KMS-11 (cell line): ENCODE measurements around the gene MYO18B.
A peak's percentile ranks its signal among the peaks of the same experiment; 100 is the strongest.

Source experiments
- H2AFZ ChIP-seq: fragments of 200-600 bp; sonication (generic); 2 replicates; pipeline ENCODE4 v1.6.1; 2016; ENCODE audit warnings: antibody characterized with exemption, mixed run types, low read depth
- H3K27ac ChIP-seq: fragments of 200-600 bp; sonication (generic); 2 replicates; pipeline ENCODE4 v1.6.1; 2016; ENCODE audit warnings: mild to moderate bottlenecking, mixed run types
- H3K27me3 ChIP-seq: fragments of 200-600 bp; sonication (generic); 2 replicates; pipeline ENCODE4 v1.6.1; 2017; ENCODE audit warnings: mild to moderate bottlenecking, low read depth, mixed run types, moderate library complexity; ENCODE audit not compliant: insufficient read depth
- H3K36me3 ChIP-seq: fragments of 200-600 bp; sonication (generic); 2 replicates; pipeline ENCODE4 v1.6.1; 2017; ENCODE audit warnings: mild to moderate bottlenecking, mixed run types; ENCODE audit not compliant: insufficient read depth
- H3K4me1 ChIP-seq: fragments of 200-600 bp; sonication (generic); 2 replicates; pipeline ENCODE4 v1.6.1; 2016; ENCODE audit warnings: mild to moderate bottlenecking, low read depth, mixed run types; ENCODE audit not compliant: poor library complexity, severe bottlenecking
- H3K4me2 ChIP-seq: fragments of 200-600 bp; sonication (generic); 2 replicates; pipeline ENCODE4 v1.7.0; 2016; ENCODE audit warnings: mild to moderate bottlenecking, mixed run types
- H3K4me3 ChIP-seq: fragments of 200-600 bp; sonication (generic); IDR thresholded peaks from 2 replicates; pipeline ENCODE4 v1.6.1; 2017; ENCODE audit warnings: low read depth, low read length, mixed read lengths; ENCODE audit not compliant: insufficient read depth
- H3K79me2 ChIP-seq: fragments of 200-600 bp; sonication (generic); 2 replicates; pipeline ENCODE4 v1.6.1; 2016; ENCODE audit warnings: low read depth, mixed run types; ENCODE audit not compliant: insufficient read depth
- H3K9ac ChIP-seq: fragments of 200-600 bp; sonication (generic); 2 replicates; pipeline ENCODE4 v1.6.1; 2016; ENCODE audit warnings: mild to moderate bottlenecking, mixed run types
- H4K20me1 ChIP-seq: fragments of 200-600 bp; sonication (generic); 2 replicates; pipeline ENCODE4 v1.6.1; 2016; ENCODE audit warnings: mild to moderate bottlenecking, mixed run types; ENCODE audit not compliant: insufficient read depth
- TF ChIP-seq, protein P1 (sequence below): fragments of 200-600 bp; sonication (generic); conservative IDR thresholded peaks from 2 replicates; pipeline ENCODE4 v1.6.1; 2017; ENCODE audit warnings: low read depth, mild to moderate bottlenecking, antibody characterized with exemption, low read length, moderate library complexity, mixed read lengths

Gene MYO18B

DNA sequence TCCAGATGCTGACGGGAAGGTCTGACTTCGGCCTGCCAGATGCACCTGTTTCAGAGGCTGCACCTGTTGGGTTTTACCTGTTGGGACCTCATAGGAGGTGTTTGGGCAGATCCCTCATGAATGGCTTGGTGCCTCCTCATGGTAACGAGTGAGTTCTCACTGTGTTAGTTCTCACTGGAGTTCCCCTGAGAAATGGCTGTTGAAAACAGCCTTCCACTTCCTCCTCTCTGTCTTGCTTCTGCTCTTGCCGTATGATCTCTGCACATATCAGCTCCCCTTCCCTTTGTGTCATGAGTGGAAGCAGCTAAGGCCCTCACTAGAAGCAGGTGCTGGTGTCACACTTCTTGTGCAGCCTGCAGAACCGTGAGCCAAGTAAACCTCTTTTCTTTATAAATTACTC, 219.7 kb downstream of the MYO18B start:
- H3K27ac ChIP-seq: no peak overlapping the region
- H3K4me2 ChIP-seq: no peak overlapping the region
- no peaks in the 10 kb centered on the region for H3K27me3 ChIP-seq
- H3K9ac ChIP-seq: no peak overlapping the region
- H3K4me3 ChIP-seq: no peak overlapping the region
- H3K36me3 ChIP-seq: no peaks in the 10 kb centered on the region
- TF ChIP-seq, protein P1, sequence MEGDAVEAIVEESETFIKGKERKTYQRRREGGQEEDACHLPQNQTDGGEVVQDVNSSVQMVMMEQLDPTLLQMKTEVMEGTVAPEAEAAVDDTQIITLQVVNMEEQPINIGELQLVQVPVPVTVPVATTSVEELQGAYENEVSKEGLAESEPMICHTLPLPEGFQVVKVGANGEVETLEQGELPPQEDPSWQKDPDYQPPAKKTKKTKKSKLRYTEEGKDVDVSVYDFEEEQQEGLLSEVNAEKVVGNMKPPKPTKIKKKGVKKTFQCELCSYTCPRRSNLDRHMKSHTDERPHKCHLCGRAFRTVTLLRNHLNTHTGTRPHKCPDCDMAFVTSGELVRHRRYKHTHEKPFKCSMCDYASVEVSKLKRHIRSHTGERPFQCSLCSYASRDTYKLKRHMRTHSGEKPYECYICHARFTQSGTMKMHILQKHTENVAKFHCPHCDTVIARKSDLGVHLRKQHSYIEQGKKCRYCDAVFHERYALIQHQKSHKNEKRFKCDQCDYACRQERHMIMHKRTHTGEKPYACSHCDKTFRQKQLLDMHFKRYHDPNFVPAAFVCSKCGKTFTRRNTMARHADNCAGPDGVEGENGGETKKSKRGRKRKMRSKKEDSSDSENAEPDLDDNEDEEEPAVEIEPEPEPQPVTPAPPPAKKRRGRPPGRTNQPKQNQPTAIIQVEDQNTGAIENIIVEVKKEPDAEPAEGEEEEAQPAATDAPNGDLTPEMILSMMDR: no peak
- H4K20me1 ChIP-seq: no peaks in the 10 kb centered on the region
- peaks cover 9% of the 10 kb centered on the region for H3K4me1 ChIP-seq
- H2AFZ ChIP-seq: no peak overlapping the region
- H3K79me2 ChIP-seq: no peaks in the 10 kb centered on the region

DNA sequence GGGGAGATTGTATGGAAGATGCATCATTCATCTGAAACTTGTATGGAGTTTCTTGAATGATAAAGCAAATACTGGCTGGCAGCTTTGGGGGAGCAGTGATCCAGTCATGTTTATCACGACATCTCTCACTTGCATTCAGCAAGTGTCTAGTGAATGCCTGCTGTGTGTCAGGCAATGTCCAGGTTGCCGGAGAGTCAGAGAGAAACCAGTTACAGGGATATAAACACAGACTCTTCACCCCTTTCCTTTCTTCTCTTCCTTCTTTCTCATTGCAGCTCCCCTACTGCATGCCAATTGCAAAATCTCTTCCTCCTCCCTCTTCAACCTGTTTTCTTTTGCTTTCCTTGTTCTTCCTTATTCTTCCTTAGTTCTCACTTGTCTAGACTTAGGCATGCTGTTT, 220.7 kb downstream of the MYO18B start:
- H3K4me2 ChIP-seq: no peak overlapping the region

DNA sequence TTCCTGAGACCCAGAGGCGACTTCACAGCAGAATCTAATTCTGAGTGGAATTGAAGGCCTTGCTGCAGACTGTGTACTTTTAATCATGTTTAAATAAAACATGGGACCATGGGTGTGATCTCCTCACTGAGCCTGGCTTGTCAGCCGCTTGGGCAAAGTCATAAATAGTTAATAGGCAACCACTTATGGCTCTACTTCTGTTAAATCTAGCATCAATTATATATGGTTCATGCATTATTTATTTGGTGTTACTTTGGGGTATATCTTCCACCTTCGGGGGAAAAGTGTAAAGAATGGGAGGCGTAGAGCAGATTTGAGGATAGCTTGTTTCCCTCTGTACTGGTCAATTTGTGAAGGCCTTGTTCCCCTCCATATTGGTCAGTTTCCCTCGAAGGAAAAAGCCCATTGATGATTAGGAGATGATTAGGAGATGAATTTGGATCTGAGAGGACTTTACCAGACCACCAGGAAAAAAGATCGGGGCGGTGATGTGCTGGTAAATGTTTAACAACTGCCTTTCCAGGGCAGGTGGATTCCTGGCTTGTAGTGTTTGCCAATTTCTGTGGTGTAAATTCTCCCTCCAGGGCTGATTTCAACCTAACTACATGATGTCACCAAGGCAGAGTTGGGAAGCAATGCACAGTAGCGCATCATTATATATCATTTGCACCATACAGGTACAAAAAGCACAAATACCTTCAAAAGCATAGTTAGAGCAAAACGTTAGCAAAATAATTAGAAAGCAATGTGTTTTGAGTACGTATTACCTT, 223.2 kb downstream of the MYO18B start:
- Histone ChIP-seq H3K4me2 (no peak overlapping the region), H3K9ac (no peak overlapping the region), H3K4me3 (no peak overlapping the region), H3K27me3 (no peaks in the 10 kb centered on the region), H3K4me1 (peaks cover 17% of the 10 kb centered on the region), H2AFZ (no peak overlapping the region), H4K20me1 (no peaks in the 10 kb centered on the region), H3K36me3 (no peaks in the 10 kb centered on the region), H3K79me2 (no peaks in the 10 kb centered on the region), H3K27ac (no peak overlapping the region)
- TF ChIP-seq, protein P1: no peak

More for the DNA sequence above, 220.7 kb downstream of the MYO18B start:
- Histone ChIP-seq H3K9ac (no peak overlapping the region), H3K4me1 (peaks cover 17% of the 10 kb centered on the region), H3K27me3 (no peaks in the 10 kb centered on the region), H2AFZ (no peak overlapping the region), H3K27ac (no peak overlapping the region), H3K36me3 (no peaks in the 10 kb centered on the region), H3K4me3 (no peak overlapping the region), H4K20me1 (no peaks in the 10 kb centered on the region), H3K79me2 (no peaks in the 10 kb centered on the region)
- TF ChIP-seq, protein P1: no peak

DNA sequence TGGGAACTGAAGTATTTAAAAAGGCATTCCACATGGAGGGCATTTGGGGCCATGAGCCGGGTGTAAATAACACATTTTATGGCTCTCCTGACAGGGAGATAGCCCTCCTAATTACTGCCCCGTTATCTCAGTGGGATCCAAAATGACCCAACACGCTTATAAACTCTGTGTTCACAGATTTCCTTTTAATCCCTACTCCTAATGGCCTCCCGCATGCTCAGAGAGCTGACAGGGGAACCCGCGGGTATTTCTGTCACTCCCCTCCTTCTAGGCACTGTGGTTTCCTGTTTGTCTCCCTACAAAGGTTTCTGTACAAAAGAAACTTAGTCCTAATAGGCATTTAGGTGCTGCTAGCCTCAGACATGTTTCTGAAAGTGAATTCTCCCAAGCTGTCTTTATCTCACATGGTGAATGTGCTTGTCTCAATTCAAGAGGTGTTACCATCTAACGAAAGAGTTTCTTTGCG, 224.5 kb downstream of the MYO18B start:
- TF ChIP-seq, protein P1: no peak
- no peaks in the 10 kb centered on the region for H4K20me1 ChIP-seq
- H3K27me3 ChIP-seq: no peaks in the 10 kb centered on the region
- H2AFZ ChIP-seq: peak overlapping the region; percentile 28; the same call in 1 of the 2 replicates
- H3K4me1 ChIP-seq: peaks cover 17% of the 10 kb centered on the region
- H3K27ac ChIP-seq: no peak overlapping the region
- peak overlapping the region; percentile 11 for H3K4me2 ChIP-seq
- H3K79me2 ChIP-seq: no peaks in the 10 kb centered on the region
- H3K9ac ChIP-seq: no peak overlapping the region
- H3K36me3 ChIP-seq: no peaks in the 10 kb centered on the region
- H3K4me3 ChIP-seq: no peak overlapping the region
